HG02571 (cell line): ENCODE results near the gene C11orf24.
"Not testable (repeated sequence)": the region's sequence is repeated elsewhere in the genome, so short reads cannot be mapped to it uniquely, and the experiment has no call there.

Experiments used
- ATAC-seq: cut with Tn5 transposase; IDR thresholded peaks from one replicate; pipeline ENCODE4 v1.9.1; 2021; ENCODE audit warnings: mild to moderate bottlenecking, moderate library complexity; ENCODE audit not compliant: unreplicated experiment

Gene C11orf24

DNA sequence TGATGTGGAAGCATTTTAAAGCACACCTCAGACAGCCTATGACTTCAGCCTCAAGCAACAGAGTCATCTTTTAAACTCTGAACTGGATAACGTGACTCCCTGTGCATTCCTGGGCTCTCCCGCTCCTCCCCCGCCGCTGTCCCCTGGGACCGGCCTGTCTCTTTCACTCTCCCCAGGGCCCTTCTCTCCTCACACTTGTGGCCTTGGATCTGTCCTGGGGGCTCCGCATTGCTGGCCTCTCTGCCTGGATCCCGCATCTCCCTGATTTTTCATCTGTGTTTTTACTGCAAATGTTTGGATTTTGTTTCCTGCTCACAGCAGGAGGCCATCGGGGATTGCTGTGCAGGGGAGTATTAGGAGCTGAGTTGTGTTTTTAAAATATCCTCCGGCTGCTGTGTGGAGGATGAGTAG, 15.4 kb downstream of the C11orf24 start:
- no peak for ATAC-seq

DNA sequence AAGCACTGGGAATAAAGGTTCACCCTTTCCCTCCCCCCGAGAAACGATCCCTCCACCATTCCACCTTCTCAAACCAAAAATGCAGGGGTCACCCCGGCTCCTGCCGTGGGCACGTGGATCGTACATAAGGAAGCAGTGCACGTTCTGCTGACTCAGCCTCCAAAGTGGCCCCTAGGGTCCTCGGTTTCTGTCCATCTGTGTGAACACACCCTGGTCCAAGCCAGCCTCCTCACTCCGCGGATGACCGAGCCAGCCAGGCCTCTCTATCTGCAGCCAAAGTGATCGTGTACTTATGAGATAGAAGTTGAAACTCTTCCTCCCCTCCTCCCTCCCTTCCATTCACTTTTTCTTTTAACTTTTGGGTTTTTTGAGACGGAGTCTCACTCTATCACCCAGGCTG, 16.2 kb downstream of the C11orf24 start:
- no peak for ATAC-seq

GRCh38 chr11:68254421-68254820, 17.4 kb downstream of the C11orf24 start:
- no peak for ATAC-seq

DNA sequence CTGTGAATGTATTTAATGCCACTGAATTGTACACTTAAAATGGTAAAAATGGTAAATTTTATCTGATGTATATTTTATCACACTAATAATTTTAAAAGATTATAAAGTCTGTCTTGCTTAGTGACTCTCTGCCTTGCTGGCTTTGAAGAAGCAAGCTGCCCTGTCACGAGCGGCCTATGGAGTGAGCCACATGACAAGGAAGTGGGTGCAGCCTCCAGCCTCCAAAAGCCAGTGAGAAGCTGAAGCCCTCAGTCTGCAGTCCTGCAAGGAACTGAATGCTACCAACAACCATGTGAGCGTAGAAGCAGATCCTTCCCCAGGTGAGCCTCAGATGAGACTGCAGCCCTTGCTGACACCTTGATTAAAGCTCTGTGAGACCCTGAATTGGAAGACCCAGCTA, 20.0 kb downstream of the C11orf24 start:
- ATAC-seq, result no peak

DNA sequence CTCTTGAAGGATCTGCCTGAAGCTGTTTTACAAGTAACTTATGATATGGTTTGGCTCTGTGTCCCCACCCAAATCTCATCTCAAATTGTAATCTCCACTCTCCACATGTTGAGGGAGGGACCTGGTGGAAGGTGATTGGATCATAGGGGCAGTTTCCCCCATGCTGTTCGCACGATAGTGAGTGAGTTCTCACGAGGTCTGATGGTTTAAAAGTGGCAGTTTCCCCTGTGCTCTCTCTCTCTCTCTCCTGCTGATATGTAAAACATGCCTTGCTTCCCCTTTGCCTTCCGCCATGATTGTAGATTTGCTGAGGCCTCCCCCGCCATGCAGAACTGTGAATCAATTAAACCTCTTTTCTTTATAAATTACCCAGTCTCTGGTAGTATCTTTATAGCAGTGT, 26.9 kb downstream of the C11orf24 start:
- ATAC-seq, result not testable (repeated sequence)

DNA sequence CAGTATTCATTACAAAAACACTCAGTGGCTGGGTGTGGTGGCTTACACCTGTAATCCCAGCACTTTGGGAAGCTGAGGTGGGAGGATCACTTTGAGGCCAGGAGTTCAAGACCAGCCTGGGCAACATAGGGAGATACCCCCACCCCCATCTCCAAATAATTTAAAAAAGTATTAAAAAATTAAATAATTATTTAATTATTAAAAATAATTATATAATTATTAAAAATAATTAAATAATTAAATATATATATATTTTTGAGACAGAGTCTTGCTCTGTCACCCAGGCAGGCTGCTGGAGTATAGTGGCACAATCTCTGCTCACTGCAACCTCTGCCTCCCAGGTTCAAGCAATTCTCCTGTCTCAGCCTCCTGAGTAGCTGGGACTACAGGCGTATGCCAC, 27.9 kb downstream of the C11orf24 start:
- ATAC-seq, result not testable (repeated sequence)

DNA sequence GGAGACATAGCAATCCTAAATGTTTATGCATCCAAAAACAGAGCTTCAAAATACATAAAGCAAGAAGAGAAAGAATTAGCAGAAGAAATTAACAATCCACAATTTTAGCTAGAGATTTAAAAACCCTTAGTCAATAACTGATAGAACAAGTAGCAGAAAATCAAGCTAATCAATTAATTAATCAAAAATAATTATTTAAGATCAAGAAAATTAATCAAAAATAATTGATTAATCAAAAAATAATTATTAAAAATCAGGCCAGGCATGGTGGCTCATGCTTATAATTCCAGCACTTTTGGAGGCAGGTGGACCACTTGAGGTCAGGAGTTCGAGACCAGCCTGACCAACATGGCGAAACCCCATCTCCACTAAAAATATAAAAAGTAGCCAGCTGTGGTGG, 29.2 kb downstream of the C11orf24 start:
- ATAC-seq, result no peak

GRCh38 chr11:68231621-68232020, 40.2 kb downstream of the C11orf24 start:
- no peak for ATAC-seq

- no peak for ATAC-seq
Observed at GRCh38 chr11:68229601-68230000, 42.2 kb downstream of the C11orf24 start.

DNA sequence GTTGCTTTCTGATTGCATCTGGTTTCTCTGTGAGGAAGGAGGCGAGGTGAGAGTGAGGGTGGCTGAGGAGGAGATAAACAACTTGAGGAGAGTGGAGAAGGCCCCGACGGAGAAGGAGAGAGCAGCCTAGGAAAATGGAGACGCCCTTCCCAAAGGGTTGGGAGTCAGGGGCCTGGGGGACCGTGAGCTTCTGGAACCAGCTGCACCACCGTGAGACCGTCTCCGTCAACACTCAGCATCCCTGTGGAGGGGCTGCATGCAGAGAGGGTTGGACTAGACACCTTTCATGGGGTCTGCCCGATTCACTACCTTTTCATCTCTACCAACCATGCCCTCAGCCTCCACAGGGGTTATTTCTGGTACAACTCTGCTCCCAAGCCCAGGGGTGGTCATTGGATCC, 45.4 kb downstream of the C11orf24 start:
- no peak for ATAC-seq

DNA sequence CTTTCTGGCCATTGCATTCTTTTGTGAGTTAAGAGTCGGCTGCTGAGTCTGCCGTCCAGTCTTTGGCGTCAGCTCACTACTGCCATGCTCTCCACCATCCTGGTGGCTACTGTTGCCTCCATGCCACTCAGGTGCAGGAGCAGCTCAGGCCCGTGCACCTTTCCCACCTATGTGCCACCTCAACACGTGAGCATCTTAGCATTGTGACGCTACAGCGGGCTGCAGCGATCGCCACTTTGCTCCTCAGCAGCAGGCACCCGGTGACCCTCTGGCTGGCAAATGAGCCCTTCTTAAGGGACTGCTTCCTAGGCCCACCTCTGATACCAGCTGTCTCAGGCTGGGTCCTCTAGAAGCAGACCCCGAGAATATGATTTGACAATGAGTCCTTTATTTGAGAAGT, 47.2 kb downstream of the C11orf24 start:
- no peak for ATAC-seq

- ATAC-seq, result no peak
Observed at GRCh38 chr11:68223275-68223674, 48.5 kb downstream of the C11orf24 start.

DNA sequence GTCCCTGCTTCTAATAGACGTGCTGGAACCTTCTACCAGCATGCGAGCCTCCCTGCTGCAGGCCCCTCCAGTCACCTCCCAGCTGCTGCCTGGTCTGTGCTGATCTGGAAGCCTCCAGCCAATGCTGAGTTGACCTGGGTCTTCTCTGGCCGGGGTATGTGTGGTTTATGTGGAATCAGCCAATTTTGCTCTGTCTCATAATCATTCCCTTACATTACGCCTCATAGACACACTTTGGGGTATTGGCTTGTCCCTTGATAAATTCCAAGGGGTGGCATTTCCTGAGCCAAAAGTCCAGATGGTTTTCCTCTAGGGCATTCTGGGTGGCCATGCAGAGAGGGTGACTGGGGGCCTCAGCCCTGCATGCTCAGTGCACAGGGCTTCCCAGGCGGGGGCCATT, 50.4 kb downstream of the C11orf24 start:
- no peak for ATAC-seq

DNA sequence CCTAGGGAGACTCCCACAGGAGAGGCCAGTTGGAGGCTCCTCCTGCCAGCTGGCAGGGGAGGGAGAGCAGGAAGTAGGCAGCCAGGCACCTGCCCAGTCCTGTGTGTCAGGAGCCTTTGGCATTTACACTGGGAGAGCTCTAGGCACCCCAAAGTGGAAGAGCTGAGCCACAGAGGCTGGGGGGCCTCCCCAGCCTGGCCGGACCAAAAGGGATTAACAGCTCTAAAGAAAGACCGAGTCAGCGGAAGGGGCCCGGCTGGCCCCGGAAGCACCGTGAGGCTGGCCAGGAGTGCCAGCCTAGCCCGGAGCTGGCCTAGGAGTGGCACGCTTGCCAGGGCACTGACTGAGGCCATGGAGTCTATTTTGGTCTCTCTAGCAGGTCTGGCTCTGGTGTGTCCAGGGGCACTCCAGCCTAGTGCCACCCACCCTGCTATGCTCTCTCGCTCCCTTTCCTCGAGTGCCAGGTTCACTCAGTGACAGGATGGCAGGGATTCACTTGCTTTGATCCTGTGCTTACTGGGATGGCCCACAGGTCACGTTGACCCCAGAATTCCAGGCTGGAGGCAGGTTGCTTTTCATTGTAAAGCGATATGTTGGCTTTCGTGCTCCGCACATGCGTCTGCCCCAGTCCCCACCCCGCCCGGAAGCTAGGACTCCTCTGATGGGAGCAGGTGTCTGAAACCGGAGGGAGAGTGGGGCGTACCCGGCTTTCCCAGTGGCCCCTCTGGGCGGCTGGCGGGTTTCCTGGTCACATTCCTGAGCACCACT, 55.4 kb downstream of the C11orf24 start:
- ATAC-seq, result no peak

DNA sequence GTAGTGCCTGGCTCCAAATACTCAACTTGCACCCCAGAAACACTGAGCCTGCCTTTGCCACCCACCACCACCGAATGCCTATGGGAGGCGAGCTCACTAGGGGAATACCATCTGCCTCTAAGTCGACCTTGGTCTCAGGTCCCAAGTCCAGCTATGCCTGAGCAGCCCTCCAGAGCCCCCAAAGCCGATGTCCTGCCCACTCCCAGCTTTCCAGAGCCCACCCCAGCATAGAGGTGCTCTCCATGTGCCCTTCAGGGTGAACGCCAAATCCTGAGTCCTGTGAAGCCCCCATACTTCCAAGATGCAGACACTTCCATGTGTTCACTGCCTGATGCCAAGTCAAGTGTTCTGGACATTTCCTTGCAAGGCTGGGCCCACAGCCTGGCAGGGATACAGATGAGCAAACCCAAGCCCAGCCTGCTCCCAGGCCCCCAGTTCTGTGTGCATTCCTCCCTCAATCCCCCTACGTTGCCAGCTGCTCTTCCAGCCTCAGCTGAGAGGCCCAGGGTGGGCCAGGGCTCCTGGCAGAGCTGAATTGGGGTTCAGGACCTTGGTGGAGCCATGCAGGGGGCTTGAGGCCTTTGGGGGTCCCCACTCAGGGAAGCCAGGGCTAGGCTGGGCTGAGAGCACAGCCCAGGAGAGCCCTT, 56.1 kb downstream of the C11orf24 start:
- no peak for ATAC-seq

DNA sequence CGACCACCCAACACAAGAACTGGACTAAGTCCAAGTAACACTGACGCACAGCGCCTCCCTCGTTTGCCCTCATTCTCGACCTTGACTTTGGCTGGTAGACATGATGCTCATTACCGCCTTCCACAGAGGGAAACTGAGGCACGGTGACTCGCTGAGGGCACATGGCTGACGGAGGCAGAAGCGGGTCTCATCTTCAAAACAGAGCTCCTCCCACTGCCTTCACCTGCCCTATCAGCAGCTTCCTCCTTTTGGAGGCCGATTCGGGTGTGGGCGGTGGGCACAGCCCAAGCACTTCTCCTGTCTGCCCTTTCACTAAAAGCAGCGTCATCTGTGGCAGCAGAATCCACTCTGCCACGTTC, 56.7 kb downstream of the C11orf24 start:
- no peak for ATAC-seq

GRCh38 chr11:68214173-68215086, 57.3 kb downstream of the C11orf24 start:
- no peak for ATAC-seq

DNA sequence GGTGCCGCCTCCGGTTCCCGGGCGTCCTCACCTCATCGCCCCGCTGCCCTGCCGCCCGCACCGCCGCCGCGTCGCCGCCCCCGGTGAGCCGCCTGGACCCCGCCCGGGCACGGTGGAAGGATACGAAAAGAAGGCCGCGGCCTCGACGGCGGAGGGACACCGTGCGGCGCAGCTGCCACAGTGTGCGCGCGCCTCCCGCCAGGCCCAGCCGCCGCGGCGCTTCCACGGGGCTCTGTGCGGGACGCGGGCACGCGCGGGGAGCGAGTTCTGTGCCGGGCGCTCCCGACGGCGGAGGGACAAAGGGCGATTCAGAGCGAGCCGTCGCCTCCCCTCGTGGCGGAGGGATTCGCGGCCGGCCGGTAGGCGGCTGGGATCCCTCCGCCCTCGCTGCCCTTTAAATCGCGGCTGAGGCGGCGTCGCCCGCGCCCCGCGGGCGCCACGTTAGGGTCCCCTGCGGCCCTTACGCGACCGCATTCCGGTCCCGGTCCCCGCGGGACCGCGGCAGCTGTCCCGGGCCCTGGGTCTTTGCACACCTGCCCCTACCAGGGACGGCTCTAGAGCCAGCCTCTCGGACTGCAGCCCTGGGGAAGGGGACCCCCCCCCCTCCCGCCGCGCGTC, 58.1 kb downstream of the C11orf24 start:
- ATAC-seq, result peak; percentile 47

DNA sequence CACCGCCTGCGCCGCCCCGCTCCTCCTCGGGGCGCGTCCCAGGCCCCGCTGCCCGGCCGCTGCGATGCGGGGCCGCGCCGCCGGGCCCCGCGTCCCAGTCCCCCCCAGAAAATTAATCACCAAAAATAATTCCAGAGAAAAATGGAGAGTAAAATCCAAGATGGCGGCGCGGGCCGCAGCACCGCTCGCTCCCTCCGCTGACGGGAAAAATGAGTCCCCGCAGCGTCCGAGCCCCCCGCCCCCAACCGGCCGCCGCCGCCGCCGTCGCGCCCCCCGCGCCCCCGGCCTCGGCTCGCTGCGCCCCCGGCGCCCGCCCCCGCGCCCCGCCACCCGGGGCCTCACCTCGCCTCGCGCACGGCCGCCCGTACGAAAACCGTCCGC, 58.6 kb downstream of the C11orf24 start, which contains the start of gene KMT5B:
KMT5B (minus strand) TSS at position 162 of the 381 bp plus-strand sequence. CDS start 23,220 bp downstream, outside the sequence.
- peak; percentile 5 for ATAC-seq

DNA sequence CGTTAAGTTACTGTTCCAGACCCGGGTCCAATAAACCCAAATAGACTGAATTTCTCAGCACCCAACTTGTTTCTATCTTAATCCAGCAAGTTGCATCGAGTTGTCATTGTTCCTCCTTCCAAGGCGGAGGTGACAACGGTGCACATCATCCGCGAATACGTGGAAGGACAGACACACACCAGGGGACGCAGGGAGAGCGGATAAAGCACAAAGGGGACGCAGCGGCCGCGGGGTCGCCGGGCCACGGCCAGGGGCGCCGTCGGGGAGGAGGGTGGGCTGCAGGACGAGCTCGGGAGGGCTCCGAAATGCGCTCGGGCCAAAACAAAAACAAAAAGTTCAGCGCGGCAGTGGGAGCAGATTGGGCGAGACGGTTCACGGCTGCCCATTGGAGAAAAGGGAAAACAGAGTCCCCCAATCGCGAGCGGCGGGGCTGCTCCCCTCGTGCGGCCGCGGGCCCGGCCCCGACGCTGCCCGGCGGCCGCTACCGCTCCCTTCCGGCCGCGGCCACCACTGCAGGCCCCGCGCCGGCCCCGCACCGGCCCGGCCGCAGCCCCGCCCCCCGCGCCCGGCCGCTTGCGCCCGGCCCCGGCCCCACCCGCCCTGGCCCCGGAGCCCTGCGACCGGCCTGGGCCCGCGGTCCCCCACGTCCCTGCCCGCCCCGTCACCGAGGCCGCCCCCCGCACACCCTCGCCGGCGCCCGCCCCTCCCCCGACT, 59.2 kb downstream of the C11orf24 start:
- no peak for ATAC-seq
